ENCODE measurements around the gene CFD.
"Not testable (repeated sequence)": the region's sequence is repeated elsewhere in the genome, so short reads cannot be mapped to it uniquely, and the experiment has no call there.

The CFD gene

DNA sequence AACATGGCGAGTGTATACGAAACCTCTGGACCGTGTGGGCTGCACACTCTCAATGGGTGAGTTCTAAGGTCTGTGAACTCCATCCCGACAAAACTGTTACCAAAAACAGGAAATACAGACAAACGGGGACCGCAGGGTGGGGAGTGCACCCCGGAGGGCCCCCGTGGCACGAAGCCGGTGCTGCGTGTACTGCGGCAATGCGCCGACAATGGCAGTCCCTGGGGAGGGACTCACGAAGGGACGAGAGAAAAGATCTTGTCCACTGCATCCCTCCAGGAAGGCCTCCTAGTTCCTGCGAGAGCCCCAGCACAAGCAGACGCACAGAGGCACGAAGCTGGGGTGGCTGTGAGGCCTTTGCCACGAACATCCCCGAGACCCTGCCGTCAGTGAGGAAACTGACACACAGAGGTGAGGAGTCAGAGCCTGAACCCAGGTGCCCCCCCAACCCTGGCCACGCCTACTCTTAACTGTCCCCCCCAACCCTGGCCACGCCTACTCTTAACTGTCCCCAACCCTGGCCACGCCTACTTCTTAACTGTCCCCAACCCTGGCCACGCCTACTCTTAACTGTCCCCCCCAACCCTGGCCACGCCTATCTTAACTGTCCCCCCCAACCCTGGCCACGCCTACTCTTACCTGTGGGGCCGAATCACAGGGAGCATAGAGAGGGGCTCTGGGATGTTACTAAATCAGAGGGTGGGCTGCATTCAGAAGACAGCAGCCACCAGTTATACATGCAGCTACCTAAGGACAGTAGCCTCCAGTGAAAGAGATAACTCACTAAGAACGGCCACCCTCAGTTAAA lies 29.3 kb downstream of the CFD start:
- no peak for FAIRE-seq
- DNase-seq (ENCODE audit: low spot score) = no peak

DNA sequence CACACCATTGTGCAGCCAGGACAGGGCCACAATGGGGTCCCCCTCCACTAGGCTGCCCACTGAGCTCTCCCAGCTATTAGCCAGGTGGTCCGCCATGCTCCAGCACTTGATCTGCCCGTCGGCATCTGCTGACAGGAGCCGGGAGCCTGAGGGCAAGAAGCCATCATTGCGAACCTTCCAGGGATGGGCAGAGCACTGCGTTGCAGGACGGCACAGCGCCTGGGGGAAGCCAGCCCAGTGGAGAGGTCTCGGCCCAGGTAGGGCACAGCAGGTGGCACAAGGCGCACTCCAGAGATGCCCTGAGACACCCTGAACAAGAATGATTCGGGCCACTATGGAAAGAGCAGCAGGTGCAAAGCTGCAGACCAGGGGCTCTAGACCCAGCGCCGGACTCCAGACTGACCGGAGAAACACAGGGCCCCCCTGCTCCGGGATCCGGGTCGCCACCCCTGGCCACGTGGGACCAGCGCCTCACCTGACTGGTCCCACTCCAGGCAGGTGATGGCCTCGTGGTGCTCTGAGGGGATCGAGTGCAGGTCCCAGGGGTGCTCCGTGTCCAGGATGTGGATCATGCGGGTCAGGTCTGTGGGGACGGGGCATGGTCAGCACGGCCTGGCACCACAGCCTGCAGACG lies 30.3 kb downstream of the CFD start:
- FAIRE-seq = no peak

DNA sequence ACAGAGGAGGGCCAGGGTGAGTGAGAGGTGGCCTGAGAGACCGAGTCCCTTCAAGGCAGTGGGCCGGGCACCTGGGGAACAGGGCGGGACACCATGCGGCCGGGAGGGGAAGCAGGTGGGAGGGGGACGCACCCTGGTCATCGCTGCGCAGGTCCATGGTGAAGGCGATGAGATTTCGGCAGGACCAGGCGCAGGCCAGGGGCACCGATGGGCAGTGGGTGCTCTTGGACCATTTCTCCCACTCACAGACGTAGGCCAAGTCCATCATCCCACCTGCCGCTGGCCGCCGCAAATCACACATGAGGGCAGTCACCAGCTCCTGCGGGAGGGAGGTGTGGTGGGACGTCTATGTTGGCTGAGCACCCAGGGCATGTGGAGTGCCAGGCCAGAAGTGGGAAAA lies 31.4 kb downstream of the CFD start:
- FAIRE-seq = no peak
- DNase-seq (ENCODE audit: low spot score) = no peak

More for the DNA sequence above, 30.3 kb downstream of the CFD start:
- DNase-seq (ENCODE audit: low spot score) = no peak

DNA sequence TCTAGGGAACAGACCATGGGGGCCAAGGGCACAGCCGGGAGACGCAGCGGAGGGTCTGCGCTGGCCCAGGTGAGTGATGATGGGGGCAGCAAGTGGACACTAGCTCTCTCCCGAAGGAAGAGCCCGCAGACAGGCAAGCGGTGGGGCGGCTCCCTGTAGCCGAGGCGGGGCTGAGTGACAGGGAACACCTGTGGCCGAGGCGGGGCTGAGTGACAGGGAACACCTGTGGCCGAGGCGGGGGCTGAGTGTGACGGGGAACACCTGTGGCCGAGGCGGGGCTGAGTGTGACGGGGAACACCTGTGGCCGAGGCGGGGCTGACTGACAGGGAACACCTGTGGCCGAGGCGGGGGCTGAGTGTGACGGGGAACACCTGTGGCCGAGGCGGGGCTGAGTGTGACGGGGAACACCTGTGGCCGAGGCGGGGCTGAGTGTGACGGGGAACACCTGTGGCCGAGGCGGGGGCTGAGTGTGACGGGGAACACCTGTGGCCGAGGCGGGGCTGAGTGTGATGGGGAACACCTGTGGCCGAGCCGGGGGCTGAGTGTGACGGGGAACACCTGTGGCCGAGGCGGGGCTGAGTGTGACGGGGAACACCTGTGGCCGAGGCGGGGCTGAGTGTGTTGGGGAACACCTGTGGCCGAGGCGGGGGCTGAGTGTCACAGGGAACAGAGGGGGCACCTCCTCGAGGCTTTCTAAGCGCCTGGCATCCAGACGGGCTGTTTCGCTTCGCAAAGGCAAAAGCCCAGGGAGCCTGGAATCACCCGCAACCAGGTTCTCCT lies 32.1 kb downstream of the CFD start:
- not testable (repeated sequence) for DNase-seq (ENCODE audit: low spot score); FAIRE-seq

DNA sequence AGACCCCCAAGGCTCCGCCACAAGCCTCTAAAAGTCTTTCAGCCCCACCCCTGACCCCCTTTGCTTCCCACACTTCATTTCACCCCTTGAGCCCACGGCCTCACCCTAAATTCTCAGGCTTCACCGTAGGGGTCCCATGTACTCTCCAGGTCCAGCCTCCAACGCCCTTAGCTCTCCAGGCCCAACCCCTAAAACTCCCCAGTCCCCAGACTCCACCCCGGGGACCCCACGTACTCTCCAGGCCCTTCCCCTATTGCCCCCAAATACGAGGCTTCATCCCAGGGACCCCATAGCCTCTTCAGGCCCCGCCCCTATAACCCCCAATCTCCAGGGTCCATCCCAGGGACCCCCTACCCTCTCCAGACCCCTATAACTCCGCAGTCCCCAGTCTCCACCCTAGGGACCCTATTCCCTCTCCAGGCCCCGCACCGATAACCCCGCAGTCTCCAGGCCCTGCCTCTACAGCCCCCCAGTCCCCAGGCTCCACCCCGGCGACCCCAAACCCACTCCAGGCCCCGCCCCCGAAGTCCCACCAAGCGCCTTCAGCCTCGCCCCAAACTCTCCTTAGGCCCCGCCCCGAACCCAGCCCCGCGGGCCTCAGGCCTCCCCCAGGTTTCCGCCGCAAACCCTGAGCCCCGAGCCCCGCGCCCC lies 32.9 kb downstream of the CFD start:
- FAIRE-seq (no peak), DNase-seq (ENCODE audit: low spot score) (no peak)

DNA sequence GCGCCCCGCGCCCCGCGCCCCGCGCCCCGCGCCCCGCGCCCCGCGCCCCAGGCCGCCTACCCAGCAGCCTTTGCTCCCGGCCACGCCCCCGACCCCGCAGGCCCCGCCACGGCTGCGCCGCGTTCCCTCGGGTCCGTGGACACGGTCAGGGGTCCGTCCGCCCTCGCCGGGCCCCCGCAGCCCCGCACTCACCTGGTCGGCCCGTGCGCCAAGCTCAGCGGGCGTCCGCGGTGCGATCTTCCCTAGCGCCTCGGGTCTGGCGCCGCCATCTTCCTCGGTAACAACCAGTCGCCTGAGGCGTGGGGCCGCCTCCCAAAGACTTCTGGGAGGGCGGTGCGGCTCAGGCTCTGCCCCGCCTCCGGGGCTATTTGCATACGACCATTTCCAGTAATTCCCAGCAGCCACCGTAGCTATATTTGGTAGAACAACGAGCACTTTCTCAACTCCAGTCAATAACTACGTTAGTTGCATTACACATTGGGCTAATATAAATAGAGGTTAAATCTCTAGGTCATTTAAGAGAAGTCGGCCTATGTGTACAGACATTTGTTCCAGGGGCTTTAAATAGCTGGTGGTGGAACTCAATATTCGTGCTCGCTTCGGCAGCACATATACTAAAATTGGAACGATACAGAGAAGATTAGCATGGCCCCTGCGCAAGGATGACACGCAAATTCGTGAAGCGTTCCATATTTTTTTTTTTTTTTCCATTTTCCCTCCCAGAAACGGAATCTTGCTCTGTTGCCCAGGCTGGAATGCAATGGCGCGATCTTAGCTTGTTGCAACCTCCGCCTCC lies 33.6 kb downstream of the CFD start, which contains the start of the genes MED16 and RNU6-9:
MED16 (minus strand) TSS at position 294 of the 796 bp plus-strand sequence. CDS start 2,056 bp downstream, outside the sequence.
RNU6-9 (plus strand) TSS at position 591 of the 796 bp plus-strand sequence.
- DNase-seq (ENCODE audit: low spot score) (peak; percentile 87), FAIRE-seq (peak; percentile 51)

DNA sequence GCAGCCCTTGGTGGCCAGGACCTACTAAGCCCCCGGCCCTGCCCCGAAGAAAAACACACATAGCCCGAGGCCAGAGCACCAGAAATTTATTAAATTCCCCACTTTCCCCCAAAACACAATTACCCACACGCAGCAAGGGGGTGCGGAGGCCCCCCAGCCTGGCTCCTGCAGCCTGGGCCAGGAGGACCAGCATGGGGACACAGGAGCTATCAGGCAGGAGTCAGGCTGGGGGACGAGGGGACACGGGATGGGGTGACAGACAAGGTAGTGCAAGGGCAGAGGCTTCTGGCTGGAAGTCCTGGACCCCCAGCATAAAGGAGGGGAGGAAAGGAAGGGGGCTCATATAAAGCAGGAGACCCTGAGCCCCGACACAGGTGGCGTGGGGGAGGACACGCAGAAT lies 37.0 kb downstream of the CFD start:
- no peak for FAIRE-seq
- no peak for DNase-seq (ENCODE audit: low spot score)

DNA sequence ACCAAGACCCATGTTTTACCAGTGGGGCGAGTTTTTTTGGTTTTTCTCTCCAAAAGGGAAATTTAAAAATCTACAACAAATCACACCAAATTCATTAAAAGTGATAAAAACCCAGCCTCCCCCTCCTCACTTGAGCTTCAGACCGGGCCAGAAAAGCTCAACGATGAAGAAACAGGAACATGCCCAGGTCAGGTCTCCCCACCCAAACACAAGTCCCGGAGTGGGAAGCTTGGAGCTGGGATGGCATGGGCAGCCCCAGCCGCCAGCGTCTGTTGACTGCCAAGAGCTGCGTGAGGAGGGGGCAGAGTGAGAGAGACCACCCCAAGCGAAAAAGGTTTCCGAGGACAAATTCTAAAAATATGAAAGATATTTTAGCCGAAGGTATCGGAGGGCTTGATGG lies 37.5 kb downstream of the CFD start:
- FAIRE-seq = no peak
- no peak for DNase-seq (ENCODE audit: low spot score)

DNA sequence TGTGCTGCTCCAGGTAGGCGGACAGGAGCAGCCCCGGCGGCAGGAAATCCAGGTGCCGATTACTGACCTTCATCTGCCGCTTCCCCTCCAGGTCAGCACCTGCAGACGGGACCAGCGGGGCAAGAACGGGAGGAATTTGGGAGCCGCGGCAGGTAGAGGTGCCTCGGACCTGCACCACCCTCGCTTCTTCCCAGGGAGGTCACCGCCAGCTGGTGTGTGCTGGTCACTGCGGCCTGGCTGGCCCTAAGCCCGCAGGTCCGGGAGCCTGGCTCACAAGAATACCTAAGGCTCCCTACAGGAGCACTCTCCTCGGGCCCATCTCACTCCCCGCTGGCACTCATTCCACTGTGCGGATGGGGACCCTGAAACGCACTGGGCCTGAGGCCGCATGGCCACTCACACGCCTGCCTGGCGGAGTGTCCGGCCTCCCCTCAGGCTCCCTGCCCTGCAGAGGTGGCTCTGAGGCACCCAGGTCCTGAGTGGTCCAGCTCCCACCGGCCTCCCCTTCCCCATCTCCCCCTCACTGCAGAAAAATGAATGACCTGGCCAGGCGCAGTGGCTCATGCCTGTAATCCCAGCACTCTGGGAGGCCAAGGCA lies 38.1 kb downstream of the CFD start:
- DNase-seq (ENCODE audit: low spot score) (no peak), FAIRE-seq (no peak)

DNA sequence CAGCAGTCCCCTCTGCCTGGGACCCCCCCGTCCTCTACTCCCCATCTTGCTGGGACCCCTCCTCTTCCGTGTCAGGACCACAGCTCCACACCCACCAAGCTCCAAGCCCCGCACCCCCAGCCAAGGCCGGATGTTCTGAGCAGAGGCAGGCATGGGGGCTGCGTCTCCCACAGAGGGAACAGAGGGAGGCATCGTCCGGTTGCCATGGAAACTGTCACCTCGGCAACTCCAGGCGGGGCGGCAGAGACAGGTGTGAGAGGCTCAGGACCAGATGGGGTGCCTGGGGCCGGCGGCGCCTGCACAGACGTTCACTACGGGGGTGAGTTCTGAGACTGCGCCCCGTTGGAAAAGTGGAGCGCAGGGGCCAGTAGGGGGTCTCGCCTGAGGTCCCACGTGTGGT lies 39.2 kb downstream of the CFD start:
- FAIRE-seq (no peak), DNase-seq (ENCODE audit: low spot score) (no peak)

DNA sequence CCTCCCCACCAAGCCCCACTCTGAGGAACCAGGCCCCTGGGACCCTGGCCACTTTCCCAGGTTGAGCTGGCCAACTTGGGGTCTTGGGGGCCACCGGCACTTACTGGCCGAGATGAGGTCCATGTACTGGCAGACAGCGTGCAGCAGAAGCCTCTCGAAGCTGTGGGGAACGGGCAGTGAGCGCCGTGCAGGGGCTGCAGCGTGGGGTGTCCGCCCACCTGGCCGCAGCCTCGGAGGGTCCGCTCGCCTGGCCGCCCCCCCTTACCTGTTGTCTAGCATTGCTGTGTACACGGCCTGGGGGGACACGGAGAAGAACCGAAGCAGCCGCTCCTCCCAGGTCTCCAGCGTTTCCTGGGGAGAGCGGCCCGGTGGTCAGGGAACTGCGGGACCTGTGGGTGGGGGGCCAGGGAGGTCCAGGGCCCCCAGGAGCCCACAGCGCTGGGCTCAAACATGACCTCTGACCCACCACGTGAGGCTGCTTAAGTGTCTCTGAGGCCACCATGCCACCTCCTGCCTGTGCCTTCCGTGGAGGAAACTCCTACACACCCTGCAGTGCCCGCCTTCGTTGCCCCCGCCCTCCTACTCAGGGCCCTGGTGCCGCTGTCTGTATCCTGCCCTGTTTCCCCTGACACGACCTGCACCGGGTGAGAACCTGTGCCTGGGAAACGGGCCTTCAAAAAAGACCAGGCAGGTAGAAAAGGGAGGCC lies 40.0 kb downstream of the CFD start:
- DNase-seq (ENCODE audit: low spot score) (no peak), FAIRE-seq (no peak)

DNA sequence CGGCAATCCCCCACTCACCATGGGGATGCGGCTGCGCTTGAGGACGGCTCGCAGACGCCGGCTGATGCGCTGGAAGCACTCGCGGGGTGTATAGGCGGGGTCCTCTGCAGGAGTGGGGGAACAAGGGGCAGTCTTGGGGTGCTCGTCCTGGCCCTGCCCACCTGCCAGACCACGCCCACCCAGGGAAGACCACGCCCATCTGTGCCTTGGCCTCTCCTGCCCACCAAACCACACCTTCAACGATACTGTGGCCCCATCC lies 40.5 kb downstream of the CFD start:
- FAIRE-seq = no peak
- no peak for DNase-seq (ENCODE audit: low spot score)

DNA sequence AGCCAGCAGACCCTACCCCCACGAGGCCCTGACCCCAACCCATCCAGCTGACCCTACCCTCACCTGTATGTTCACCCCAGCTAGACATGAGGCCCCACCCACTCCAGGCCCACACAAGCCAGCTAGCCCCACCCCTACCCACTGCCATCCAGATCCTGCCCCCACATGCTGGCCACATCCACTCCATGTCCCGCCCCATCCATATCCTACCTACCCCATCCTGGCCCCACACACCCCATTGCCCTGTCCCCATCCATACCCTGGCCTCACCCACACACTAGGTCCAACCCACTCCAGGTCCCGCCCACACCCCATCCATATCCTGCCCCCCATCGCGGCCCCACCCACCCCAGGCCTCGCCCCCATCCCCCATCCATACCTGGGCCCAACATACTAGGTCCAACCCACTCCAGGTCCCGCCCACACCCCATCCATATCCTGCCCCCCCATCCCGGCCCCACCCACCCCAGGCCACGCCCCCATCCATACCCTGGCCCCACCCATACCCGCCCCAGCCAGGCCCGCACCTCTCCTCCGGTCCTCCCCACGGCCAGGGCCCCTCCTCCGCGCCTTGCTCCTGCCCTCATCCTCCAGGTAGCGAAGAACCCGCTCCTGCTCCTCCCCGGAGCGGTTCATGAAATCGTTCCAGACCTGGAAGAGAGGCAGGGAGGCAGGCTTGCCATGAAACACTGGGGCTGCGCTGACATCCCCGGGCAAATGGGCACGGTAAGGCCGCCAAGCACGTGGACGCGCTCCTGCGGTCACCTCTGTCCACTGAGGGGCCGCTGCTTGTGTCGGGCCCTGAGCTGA lies 41.0 kb downstream of the CFD start:
- DNase-seq (ENCODE audit: low spot score) (no peak), FAIRE-seq (no peak)

DNA sequence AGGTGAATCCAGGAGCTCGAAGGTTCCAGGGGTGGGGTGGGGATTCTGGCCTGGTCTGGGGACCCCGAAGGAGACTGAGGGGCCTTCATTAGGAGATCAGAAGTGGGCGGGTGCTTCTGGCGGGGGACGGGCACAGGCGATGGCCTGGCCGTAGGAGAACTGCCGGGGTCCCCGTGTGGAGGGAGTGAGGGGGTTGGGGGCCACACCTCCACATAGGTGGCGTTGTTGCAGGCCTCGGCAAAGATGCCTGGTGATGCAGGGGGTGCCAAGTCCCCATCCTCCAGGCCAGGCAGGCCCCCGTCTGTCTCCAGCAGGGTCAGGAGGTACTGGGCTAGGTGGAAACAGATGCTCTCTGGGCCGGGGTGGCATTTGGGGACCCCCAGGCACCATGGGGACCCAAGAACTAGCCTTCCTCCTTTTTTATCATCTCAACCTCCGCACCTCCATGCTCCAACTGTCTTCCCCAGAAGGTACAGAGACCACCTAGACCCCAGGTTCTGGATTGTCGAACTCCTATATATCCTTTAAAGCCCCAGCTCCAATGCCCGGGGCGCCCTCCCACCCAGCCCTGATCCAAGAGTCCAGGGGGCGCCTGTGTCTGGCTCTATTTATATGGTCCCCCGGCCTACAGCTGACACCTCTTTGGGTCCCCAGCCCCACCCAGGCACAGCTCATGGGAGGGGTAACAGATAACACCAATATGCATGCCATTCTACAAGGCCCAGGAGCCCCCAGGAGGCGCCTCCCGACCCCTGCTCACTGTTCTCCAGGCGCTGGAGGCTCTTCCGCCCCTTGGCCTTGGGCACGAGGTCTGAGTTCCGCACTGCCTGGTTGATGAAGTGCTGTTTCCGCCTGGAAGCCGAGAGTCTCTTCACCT lies 42.0 kb downstream of the CFD start:
- DNase-seq (ENCODE audit: low spot score) (no peak), FAIRE-seq (no peak)

DNA sequence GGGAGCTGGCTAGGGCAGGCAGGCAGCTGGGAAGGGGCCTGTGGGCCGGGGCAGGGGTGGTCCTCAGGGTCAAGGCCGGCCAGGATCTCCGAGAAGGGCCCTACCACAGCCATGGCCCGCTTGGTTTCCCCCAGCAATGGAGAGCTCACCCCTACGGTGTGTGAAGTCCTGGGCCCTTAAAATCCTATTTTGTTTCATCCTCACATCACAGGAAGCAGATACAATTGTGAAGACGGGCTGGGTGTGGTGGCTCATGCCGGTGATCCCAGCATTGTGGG lies 42.6 kb downstream of the CFD start:
- DNase-seq (ENCODE audit: low spot score) = no peak
- no peak for FAIRE-seq

DNA sequence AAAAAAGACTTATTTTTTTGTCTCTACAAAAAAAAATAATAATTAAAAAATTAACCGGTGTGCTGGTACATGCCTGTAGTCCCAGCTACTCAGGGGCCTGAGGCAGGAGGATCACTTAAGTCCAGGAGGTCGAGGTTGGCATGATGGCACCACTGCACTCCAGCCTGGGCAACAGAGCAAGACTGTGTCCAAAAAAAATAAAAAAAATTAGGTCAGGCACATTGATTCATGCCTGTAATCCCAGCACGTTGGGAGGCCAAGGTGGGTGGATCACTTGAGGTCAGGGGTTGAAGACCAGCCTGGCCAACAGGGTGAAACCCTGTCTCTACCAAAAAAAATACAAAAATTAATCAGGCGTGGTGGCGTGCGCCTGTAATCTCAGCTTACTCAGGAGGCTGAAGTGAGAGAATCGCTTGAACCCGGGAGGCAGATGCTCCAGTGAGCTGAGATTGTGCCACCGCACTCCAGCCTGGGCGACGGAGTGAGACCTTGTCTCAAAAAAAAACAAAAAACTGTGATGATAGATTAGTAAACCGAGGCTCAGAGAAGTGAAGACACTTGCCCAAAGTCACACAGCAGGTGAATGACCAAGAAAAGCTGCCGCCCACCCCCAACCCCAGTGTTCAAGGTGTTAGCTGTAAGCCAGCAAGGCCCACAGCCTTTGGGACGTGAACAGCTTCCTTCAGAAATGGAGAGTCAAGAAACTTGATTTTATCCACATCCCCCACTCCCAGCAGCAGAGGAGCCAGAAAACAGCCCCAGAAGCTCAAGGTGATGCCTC lies 43.2 kb downstream of the CFD start:
- no peak for DNase-seq (ENCODE audit: low spot score)
- no peak for FAIRE-seq

DNA sequence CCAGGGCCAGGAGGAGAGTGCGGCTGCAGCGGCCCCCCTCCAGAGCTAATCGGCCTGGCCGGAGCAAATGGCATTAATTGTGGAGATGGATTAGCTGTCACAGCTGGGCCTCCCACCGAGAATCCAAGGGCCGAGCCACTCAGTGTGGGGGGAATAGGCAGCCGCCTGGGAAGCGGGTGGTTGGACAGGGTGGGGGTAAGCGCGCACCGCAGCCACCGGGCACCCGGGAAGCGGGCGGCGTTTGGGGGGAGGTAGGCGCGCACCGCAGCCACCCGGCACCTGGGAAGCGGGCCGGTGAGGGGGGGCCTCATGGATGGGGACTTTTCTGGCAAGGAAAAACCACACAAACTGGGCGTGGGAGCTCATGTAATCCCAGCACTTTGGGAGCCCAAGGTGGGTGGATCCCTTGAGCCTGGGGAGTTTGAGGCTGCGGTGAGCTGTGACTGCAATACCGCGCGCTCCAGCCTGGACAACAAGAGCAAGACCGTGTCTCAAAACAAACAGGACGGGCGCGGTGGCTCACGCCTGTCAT lies 43.9 kb downstream of the CFD start:
- no peak for DNase-seq (ENCODE audit: low spot score)
- FAIRE-seq = no peak

All from RCC 7860 (cell line).